Activated CD8-positive, alpha-beta memory T cell treated with anti-CD3 and anti-CD28 coated beads for 1 hour (primary cell): Measurements from ENCODE around the gene ANKRD11.
"Not testable (repeated sequence)": the region's sequence is repeated elsewhere in the genome, so short reads cannot be mapped to it uniquely, and the experiment has no call there.

Source experiments
- DNase-seq, 2 donors: peaks; one replicate each; pipeline ENCODE4 v3.0.0-alpha.2; 2020; ENCODE audit warnings: low read depth in 1 of 2; ENCODE audit errors: extremely low read depth in 1 of 2

The ANKRD11 gene

GRCh38 chr16:89410794-89411309 lies 79.5 kb downstream of the ANKRD11 start:
- DNase-seq = no peak

GRCh38 chr16:89410322-89410721 lies 80.0 kb downstream of the ANKRD11 start:
- no peak for DNase-seq

DNA sequence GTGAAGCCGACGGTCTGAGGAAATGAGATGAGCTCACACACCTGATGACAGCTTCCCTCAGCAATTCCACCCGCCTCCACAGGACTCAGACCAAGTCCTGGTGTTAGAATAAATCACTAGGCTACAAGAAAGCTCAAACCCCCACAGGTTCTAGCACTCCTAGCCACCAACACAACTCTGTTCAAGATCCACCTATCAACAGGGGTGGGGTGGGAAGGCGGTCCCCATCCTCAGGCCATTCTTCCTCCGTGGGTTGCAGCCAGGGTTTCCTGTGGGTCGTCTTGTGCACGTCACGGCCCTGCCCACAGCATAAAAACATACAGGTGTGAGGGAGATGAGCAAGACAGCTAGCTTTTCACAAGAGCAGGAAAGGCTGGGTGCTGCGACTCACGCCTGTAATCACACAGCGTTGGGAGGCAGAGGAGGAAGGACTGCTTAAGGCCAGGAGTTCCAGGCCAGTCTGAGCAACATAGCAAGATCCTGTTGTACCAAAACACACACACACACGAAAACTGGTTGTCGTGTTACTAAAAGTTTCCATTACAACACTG lies 81.1 kb downstream of the ANKRD11 start:
- peak; percentile 45 to 84 for DNase-seq

GRCh38 chr16:89408315-89408714 lies 82.0 kb downstream of the ANKRD11 start:
- no peak for DNase-seq

DNA sequence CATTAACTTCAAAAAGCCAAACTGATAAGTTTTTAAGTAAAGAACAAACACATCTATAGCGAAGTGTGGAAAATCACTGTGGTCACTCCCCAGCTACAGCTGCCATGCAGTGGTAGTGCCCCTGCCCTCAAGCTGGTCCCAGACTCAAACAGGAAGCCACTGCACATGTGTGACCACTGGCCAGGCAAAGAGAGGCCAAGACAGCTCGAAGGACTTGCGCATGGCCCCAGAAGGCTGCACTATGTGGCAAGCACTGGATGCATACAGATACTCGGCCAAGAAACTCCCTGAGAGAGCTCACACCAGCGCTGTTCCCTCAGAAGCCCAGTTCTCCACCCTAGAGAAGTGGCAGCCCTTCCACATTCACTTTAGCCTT lies 82.4 kb downstream of the ANKRD11 start:
- DNase-seq = no peak

- no peak for DNase-seq
Measured at GRCh38 chr16:89407282-89407924, 83.0 kb downstream of the ANKRD11 start.

DNA sequence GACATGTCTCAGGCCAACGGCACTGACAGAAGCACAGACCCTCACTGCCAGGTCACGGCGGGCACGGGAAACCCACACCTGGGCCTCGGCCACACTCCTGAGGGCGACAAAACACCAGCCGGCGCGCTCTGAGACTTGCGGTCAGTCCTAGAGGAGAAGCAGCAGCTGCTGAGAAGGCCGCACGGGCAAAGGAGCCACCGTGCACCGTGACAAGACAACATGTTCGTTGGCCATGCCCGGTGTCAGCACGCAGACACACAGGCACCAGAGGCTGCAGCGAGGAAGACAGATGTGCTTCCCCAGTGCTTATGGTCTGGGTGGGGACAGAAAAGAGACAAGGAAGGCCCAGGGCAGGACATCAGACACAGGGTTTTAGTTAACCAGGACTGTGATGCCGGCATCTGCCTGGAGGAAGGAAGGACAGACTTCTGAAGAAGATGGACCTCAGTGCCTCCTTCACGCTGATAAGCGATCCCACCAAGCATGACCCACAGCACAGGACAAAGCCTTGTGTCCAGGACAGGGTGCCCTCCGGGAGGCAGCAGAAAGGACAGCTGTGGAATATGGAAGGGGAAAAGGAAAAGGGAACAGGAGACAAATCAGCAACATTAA lies 84.0 kb downstream of the ANKRD11 start:
- DNase-seq = no peak

GRCh38 chr16:89404561-89404960 lies 85.8 kb downstream of the ANKRD11 start:
- no peak for DNase-seq

DNA sequence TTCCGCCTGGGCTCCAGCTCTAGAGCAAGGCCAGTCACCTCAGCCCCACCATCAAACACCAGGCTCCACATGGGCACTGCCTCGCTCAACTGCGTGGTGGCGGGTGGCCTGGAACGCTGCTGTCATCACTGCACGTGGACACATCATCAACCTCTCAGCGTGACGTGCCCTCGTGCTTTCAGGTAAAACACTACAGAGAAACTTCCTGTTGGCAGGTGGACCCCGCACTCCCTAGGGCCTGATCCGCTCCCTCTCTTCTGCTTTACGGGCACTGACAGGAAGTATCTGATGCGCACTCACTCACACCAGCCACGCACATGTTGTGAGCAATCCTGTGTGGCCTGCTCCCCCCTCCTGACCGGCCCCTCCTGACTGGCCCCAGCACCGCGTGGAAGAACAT lies 87.4 kb downstream of the ANKRD11 start:
- DNase-seq = no peak

DNA sequence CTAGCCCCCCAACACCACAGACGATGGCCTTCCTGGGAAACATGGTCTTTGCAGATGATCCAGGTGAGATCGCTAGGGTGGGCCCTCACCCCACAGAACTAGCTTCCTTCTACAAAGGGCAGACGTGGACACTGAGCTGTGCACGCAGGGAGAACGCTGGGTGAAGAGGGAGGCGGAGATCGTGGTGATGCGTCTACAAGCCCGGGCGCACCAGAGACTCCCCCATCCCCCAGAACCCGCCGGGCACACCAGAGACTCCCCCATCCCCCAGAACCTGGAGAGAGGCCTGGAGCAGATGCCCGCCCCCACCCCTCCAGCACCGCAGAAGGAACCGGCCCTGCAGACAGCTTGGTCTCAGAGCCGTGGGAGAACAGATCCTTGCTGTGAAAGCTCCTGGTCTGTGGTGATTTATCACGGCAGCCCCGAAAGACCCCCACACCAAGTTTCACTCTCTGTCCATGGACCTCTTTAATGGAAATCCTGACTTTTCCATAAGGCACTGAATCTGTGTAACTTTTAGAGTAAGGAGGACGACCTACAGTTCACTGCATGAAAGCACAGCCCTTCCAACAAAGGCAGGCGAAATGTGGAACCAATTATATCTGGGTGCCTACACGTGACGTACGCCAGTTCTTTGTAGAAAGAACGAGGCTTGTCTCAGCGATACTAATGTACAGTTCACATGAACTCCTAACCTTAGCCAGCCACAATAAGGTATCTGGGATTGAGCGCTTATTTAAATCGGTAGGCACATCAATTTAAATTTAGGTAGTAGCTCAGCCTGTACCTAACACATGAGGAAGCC lies 88.5 kb downstream of the ANKRD11 start:
- no peak for DNase-seq

GRCh38 chr16:89401205-89401604 lies 89.2 kb downstream of the ANKRD11 start:
- DNase-seq = no peak

DNA sequence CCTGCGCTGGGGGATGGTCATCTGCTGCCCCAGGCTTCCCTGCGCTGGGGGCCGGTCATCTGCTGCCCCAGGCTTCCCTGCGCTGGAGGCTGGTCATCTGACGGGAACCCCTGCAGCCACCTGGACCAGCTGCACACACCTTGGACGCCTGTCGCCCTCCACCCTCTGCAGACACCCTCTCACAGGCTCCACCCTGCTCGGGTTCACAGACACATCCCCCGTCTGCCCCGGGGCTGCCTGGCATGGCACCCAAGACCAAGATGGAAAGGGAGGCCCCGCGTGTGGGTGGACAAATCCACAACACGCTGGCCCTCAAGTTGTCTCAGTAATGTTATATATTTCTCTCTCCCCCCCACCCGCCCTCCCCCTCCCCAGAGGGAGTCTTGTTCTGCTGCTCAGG lies 89.6 kb downstream of the ANKRD11 start:
- no peak for DNase-seq

DNA sequence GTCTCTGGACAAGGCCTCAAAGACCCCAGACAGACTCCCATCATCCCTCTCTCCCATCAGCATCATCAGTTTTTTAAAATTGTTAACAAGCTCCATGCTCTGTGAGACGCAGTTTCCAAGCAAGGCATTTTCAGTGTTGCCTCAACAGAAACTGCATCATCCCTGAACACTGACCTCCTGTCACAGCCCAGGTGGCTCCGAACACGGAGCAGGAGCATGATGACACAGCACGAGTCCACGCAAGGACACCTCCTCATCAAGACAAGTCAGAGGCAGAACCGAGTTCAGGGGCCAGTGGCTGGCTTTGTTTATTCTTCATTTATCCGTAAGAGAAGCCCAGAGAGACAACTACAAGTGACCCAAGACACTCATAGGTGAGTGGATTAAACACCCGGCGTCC lies 91.4 kb downstream of the ANKRD11 start:
- DNase-seq = no peak

DNA sequence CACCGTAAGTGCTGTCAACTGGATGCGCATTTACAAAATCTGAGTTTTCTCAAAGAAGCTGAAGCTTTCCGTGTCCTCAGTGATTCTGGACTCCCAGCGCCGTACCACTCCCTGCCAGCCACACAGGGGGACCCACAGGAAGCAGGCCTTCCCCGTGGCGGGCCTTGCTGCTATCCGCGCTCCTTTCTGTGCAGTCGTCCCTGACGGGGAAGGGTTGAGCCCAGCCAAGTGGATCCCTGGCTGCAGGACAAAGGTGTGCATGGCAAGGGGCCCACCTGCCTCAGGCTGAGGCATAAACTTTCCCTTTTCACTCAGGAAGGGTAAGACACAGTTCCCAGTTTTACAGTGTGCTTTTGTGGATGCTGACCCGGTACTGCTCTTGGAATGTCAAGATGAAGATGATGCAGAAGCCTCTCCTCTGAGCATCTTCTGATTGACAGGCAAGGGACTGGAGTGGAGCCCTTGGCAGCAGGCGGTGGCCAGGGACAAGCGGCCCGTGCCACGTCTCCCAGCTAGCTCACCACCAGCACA lies 93.0 kb downstream of the ANKRD11 start:
- no peak for DNase-seq

DNA sequence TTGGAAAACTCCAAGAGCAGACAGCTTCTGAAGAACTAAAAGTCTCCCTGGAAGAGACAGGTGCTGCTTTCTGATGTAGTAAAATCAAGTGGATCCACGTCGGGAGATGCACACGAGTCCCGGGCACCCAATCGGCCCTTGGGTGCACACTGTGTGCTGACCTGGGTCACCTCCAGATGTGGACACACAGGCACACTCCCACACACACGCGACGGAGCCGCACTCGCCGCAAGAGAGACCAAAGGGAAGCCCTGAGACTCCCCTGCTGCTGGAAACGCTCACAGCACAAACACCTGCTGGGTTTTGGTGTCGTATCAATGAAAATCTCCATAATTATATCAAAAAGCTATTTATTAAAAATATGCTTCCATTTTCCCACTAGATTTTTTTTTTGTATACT lies 94.2 kb downstream of the ANKRD11 start:
- no peak for DNase-seq

DNA sequence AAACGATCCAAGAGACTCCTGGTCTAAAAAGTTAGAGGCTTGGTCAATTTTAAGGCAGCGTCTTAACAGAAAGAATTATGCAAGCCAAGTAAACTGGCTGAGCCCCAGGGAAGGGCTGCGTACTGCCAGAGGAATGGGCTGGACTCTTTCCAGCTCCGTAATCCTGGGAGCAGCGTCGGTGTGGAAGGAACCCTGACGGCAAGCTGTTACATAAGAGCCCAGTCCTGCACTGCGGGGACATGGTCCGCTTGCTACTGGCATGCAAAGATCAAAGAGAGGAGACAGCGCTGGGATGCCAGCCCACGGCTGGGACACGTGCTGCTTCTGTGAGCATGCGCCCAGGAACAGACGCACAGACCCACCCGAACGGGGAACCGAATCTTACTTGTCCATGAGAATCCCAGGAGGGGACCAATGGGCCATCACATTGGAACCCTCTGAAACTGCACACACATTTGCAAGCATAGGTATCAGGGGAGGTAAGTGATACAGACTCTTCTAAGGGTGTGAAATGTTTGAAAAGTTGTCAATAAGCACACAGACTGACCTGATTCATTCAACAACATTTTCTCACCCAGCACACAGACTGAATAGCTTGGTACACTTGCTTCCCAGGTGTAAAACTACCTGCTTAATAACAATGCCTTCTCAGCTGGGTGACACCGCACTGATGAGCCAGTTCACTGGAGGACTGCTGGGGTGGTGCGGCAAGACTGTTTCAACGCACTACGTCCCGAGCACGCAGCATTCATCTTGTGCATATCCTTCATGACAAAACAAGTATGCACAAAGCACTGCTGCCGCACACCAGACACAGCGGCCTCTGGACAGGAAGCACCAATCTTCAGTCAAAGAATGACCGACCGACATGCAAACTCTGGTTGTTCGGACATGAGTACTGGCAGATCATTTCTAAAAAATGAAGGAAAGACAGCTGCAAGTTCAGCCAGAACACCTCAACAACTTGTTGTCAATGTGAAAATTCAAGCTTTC lies 94.9 kb downstream of the ANKRD11 start:
- no peak for DNase-seq

DNA sequence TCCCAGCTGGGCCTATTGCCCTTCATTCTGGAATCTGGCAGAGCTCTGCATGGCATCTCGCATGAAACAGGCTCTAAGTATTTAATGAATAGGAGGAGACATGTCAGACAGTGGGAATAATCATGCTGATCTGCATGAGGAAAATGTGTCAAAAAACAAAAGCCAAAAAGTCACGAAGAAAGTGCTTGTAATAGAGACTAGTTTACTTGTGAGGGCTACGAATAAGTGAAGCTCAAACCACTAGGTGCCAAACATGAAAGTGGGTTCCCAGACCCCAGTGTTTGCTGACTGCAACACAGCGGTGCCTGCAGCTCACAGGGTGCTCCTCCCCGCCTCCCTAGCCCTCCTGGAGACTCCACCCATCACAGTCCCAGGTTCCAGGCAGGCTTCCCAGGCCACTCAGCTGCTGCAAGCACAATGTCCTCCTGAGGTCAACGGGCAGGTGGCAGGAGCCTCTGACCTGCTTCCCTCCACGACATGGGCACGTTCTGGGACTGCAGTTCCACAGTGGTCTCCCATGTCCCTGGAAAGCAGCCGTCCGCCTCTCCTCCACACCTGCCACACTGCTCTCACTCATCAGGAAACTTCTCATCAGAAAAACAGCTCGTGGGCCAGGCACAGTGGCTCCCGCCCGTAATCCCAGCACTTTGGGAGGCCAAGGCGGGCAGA lies 96.5 kb downstream of the ANKRD11 start:
- DNase-seq = no peak

DNA sequence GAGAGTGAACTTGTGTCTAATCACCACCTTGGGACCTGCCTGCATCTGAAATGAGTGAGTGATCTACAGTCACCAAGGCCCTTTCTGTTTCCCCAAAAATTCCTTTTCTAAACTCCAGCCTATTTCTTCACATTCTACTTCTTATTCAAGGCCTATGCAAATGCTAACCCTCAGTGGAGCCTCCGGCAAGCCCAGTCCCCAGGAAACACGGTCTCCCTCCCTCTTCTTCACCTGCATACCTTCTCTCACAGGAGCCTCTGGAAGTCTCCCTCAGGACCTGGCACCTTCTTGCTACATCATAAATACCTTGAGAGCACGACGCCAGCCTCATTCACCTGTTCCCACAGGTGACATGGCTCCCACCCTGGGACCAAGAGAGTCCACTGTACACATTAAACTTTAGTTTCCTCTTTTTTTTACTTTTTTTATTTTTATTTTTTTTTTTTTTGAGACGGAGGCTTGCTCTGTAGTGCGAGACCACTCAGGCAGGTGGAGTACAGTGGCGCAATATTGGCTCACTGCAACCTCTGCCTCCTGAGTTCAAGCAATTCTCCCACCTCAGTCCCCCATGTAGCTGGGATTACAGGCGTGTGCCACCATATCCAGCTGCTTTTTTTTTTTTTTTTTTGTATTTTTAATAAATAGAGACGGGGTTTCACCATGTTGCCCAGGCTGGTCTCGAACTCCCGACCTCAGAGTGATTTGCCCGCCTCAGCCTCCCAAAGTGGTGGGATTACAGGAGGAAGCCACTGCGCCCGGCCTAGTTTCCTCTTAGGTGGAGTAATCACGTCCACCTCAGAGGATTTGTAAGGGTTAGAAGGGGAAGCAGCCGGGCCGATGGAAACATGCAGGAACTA lies 97.3 kb downstream of the ANKRD11 start:
- no peak for DNase-seq

GRCh38 chr16:89390224-89390583 lies 100.2 kb downstream of the ANKRD11 start:
- DNase-seq = not testable (repeated sequence)
